NCI-H2081 (cell line): Measurements from ENCODE around the gene DNAJB6.
"Not testable (repeated sequence)": the region's sequence is repeated elsewhere in the genome, so short reads cannot be mapped to it uniquely, and the experiment has no call there.

Experiments used
- DNase-seq, 2 experiments: peaks; one replicate each; lab custom pipeline; 2025; lab: John Stamatoyannopoulos, UW

DNAJB6 gene

GRCh38 chr7:157442993-157443831 is 106.4 kb downstream of the DNAJB6 start:
- DNase-seq, result no peak

- DNase-seq, result no peak
These were observed 107.4 kb downstream of the DNAJB6 start for GRCh38 chr7:157444011-157444842.

- DNase-seq, result no peak
These were observed 108.0 kb downstream of the DNAJB6 start for GRCh38 chr7:157444843-157445135.

DNA sequence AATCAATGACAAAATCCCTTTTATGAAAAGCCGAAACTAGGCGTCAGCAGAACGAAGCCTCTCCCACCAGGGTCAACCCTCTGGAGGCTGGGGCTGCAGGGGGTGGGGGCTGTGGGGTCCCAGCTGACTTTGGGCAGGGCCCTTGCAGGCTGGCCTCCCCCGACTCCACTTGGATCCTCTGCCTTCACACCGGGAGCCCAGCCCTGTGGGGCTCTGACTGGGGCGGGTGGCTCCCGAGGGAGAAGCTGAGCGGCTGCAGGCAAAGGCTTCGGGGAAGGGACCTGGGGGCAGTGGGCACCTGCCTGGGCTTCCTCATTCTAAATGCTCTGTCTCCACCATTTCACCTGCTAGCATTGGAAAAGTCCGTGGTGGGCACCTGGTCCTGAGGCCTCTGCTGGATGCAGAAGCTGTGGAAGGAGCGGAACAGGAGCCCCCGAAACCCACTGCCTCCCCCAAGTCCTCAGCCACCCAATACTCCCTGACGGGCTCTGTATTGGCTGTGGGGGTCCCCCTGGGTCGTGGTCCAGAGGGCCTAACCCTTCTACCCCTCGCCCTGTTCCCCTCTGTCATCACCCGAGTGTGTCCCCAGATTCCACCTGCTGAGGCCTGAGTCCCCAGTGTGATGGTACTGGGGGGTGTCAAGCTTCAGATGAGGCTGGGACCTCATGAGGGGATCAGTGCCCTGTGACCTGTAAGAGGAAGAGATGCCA is 108.6 kb downstream of the DNAJB6 start:
- no peak for DNase-seq

DNA sequence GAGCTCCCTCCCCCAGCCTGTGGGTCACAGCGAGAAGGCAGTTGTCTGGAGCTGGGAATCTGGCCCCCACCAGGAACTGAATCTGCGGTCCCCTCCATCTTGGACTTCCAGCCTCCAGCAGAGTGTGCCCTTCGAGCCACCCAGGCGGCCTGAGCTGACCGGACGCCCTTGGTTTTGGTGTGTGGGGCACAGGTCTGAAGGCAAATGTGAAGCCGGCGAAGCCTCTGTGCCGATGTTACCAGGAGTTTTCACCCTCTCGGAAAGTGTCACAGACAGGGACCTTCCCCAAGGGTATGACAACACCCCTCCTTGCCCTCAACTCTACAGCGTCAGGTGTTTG is 109.1 kb downstream of the DNAJB6 start:
- no peak for DNase-seq

GRCh38 chr7:157446322-157446721 is 109.5 kb downstream of the DNAJB6 start:
- no peak for DNase-seq

GRCh38 chr7:157454003-157454402 is 117.2 kb downstream of the DNAJB6 start:
- not testable (repeated sequence) for DNase-seq

GRCh38 chr7:157457355-157458253 is 120.8 kb downstream of the DNAJB6 start:
- no peak for DNase-seq

GRCh38 chr7:157458254-157458633 is 121.4 kb downstream of the DNAJB6 start:
- DNase-seq, result no peak

DNA sequence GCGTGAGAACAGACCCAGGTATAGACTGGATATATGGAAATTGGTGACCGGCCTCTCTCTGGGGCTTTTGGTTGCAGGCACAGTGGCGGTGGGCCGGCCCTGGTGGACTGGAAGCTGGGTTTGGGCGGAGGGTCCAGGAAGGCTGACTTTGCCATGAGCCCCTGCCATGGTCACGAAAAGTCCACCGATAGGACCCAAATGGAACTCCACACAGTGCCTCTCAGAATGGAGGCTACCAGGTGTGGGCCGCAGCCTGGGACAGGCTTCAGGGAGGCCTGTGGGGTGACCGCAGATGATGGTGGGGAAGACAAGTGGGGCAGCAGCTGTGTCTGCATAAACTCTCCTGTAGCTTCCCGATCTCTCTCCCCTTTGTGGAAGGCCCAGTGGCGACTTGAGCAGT is 123.2 kb downstream of the DNAJB6 start:
- no peak for DNase-seq

GRCh38 chr7:157460721-157461120 is 123.9 kb downstream of the DNAJB6 start:
- DNase-seq, result no peak

GRCh38 chr7:157461573-157462418 is 125.0 kb downstream of the DNAJB6 start:
- no peak for DNase-seq

GRCh38 chr7:157462419-157462771 is 125.6 kb downstream of the DNAJB6 start:
- no peak for DNase-seq

DNA sequence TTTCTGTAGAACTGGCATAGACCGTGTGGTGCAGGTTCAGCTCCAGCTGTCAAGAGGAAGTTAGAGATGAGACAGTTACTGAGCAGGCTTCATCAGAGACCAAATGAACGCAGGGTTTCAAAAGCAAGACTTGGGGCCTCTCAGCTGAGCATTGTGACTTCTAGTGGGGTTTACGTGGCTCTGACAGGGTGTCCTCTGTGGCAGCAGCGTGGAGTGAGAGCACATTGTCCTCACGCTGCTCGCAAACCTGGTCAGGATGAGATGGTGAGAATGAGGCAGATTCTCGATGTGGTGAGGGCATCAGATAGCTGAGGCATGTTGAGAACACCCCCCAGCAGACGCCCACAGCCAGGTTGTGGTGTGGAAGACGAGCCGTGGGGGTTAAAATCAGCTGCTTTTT is 126.0 kb downstream of the DNAJB6 start:
- no peak for DNase-seq

- DNase-seq, result no peak
These were observed 126.4 kb downstream of the DNAJB6 start for GRCh38 chr7:157463245-157463644.

DNA sequence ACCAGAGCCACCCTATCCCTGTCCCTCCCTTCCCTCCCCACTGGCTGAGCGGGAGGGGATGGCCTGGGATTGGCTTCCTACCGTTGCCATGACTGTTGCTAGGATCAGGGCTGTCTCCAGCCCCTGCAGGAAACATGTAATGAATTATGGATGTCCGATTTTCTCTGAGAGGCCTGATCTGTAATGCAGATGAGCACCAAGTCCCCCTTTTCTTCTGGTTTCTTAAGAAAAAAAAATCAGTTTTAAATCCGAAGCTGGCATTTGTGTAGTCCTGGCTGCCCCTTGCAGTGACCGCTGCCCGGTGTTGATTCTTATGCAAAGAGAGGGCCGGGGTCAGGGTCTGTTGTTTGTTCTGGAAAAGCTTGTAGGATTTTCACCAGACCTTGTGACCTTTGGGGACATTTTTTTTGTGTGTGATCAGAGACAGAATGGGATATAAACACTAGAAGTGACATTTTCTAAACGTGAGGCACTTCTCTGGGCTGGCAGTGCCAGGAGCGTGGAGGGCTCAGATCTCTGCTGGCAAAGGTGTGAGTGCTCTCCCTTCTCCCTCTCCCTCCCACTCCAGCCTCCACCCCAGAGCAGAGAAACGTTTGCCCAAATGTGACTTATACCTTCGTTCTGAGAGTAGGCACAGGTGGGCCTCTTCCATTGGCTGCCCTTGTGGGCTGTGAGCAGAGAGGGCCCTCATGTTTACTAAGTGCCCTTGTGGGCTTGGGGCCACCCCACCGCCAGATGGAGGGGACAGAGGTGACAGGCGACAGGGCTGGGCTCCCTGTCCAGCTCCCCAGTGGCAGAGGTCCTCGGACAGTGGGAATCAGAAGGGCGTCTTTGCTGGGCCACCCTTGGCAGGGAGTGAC is 127.5 kb downstream of the DNAJB6 start:
- DNase-seq, result no peak

DNA sequence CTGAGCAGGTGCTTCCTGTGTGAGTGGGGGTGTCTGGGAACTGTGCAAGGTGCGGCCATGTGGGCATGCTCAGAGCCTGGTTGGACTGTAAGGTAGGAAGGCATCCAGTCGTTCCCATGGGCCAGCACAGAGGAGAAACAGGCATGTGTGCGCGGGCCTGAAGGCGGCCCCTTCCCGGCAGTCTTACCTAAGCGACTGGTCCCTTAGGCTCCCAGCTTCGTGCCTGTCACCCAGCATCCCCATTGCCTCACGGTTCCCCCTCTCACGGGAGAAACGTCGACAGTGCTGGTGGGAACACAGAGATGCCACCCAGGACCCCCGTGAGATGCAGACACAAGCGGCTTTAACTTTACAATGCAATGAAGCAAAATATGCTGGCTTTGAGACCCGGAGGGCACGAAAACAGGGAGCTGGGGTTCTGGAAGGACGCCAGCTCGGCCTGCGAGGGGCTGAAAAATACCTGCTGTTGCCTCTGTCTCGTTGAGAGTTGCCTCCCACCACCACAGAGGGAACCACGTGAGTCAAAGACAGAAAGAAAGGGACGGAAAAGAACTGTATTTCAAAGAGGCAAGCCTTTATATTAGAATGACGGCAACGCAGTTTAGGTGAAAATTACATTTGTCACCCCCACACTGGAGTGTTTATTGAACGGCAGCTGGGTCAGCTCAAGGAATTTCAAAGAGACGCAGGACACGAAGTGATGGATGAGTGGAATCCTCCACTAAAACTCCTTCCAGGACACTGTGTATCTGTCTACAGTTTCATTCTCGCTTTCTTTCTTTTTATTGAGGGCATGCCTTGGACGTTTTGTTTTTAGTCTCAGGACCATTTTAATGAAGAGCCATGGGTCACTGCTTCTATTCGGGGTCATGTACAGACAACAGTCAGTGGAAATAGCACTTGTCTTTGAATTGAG is 128.4 kb downstream of the DNAJB6 start:
- no peak for DNase-seq

DNA sequence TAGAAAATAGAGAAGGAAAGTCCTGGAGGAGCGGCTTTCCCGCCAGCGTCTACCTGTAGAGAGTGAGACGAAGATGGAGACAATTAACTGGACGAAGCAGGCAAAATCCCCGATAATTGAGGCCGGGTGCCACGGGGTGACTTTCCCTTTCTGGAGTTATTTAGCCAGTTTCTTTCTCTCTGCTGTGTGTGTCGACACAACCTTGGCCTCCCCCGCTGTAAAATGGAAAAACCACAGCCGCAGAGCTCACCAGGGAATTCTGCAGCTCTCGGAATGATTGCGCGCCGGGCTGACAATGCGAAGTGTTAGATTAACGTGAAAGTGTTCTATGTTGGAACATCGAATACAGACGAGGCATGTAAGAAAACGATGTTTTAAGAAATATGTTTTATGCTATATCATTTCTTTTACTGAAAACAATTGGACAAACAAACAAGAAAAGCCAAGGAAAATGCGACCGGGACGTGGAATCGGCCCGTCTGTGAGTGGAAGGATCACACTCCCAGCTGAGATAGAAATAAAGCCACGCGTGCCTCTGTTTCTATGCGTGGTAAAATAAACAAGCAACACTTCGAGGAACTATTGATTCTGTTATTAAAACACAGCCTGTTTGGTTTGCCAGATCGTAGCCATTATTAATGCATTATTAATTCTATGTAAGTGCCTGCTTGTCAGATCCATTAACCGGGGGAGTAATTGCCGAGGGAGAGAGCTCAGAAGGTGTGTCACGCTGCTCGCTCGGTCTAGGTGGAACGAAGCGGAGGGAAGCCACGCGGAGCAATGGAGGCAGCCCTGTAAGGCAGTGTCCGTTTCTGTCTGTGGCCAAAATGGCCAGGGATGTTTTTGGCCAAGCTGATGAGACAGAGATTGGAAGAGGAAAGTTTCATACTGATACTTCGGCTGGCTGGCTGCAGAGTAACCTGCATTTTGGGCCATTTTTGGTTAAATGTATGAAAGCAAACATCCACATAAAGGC is 129.4 kb downstream of the DNAJB6 start:
- DNase-seq, result no peak
